ENCODE results near the gene PTPRM.

GRCh38 chr18:8380006-8380405 is 812.9 kb downstream of the PTPRM start:
- TF ChIP-seq, protein P1, sequence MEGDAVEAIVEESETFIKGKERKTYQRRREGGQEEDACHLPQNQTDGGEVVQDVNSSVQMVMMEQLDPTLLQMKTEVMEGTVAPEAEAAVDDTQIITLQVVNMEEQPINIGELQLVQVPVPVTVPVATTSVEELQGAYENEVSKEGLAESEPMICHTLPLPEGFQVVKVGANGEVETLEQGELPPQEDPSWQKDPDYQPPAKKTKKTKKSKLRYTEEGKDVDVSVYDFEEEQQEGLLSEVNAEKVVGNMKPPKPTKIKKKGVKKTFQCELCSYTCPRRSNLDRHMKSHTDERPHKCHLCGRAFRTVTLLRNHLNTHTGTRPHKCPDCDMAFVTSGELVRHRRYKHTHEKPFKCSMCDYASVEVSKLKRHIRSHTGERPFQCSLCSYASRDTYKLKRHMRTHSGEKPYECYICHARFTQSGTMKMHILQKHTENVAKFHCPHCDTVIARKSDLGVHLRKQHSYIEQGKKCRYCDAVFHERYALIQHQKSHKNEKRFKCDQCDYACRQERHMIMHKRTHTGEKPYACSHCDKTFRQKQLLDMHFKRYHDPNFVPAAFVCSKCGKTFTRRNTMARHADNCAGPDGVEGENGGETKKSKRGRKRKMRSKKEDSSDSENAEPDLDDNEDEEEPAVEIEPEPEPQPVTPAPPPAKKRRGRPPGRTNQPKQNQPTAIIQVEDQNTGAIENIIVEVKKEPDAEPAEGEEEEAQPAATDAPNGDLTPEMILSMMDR (optimal IDR thresholded peaks at IDR 0.05 in 1 of 3, IDR thresholded peaks at IDR 0.05 in 1 of 3, conservative IDR thresholded peaks at IDR 0.05 in 1 of 3; ENCODE audit: extremely low read depth in 1 of 3, insufficient read depth in 2 of 3, low read length in 3 of 3), result no peak
- no peak for TF ChIP-seq EZH2 (IDR thresholded peaks at IDR 0.05; ENCODE audit: low read length)
